Uterine smooth muscle cell (primary cell): ENCODE results near the gene EIF2B2. TPM values are rescaled to one million over a fixed set of nuclear protein-coding genes. Genes with fewer than 3 reads are reported as not detected.

Experiments
- total RNA-seq: library from RNA; depleted of rRNA; stranded (reverse); fragments of >200 nt; gene quantifications from 2 replicates; pipeline ENCODE4 v1.2.3, GENCODE V29; 2014

EIF2B2 gene
- 51.5 and 74.6 TPM in 2 replicates for total RNA-seq

DNA sequence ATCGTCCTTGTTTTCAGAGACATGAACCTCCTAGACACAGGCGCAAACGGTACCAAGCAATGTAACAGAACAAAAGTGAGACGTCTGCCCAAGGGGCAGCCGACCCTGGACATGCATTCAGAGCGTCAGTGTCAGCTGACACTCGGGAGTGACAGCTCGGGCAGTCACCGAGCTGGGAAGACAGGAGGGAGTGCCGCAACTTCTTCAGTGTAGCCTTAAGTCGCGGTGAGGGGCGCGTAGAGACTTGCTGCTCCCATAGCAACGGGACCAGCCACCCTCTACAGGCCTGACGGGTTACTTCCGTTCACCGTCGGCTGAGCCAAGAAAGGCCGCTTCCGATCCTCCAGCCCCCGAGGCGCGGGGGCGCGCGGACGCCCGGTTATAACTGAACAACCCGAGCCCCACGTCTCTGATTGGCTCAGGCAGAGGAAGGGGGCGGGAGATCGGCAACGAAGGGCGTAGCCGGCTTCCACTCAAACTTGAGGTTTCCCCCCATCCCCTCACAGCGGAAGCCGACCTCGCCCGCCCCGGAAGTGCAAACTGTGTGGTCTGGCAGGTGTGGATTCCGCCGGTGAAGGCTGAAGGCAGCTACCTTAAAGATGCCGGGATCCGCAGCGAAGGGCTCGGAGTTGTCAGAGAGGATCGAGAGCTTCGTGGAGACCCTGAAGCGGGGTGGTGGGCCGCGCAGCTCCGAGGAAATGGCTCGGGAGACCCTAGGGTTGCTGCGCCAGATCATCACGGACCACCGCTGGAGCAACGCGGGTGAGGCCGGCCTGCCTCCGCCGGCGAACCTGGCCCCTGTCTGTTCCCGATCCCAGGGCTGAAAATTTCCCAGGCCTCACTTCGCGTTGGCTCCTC, at the start of gene EIF2B2:
Gene EIF2B2, plus strand, starts transcription at position 530 of the 858 bp plus-strand sequence. Its CDS starts 70 bp downstream, at position 600.

DNA sequence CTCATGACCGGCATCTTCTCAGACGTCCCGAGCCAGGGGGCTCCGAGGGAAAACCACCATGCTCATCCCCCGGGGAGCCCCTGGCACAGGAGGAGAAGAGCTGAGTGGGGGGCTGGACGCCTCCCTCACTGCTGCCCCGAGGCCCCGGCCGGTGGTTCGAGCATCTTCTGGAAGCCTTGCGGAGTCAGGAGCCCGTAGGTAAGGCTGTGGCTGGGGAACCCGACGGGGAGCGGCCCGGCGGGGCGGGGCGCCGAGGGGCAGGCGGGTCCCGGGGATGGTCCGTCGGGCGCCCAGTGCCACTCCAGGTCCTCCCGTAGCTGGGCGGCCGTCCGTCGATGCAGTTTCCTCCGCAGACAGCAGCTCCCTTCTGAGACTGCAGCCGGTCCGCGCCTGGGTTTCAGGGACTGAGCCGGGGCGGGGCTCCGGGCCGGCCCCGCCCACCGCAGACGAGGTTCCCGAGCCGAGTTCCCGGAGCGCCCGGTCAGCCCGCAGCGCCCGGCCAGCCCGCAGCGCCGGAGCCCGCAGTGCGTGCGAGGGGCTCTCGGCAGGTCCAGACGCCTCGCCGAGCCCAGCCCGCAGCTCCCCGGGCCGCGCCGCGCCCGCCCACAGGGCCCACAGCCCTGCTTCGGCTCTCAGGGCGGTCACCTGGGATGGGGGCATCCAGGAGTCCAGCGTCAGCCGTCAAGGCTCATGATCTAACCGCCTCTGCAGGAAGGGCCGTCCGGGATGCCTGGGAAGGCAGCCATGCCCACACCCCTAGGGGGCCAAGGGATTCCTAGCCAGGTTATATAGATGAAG, 47.3 kb upstream of the EIF2B2 start, which contains the start of gene PGF:
Gene PGF, minus strand, starts transcription at position 369 of the 798 bp plus-strand sequence. Its CDS starts 355 bp downstream, at position 14.

DNA sequence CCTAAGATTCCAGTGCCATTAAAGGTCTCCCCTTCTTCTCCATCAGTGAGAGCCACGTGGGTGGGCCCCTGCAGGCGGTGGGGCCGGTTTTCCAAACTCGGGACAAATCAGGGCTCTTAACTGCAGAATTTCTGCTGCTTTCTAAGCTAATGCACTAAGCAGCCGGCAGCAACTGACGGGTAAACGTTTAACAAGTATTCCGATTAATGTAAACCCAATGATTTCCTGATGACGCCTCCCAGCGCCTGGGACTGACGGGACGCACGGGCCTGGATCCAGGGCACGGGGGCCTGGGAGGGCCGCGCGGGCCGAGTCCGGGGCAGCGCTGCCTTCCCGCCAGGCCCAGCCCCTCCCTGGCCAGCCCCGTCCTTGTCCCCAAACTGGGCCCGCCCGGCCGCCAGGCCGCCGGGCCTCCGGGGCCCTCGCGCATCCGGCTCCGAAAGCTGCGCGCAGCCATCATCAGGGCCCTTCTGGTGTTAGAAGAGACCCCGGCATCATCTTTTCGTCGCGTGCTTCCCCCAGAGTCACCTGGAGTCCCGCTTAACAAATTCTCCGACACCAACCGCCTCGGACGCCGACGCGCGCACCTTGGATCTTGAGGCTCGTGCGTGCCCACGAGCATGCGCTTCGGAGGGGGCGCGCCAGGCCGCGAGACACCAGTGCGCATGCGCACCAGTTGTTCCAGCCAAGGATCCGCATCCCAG, 48.3 kb downstream of the EIF2B2 start, which contains the start of gene MLH3:
Gene MLH3, minus strand, starts transcription at position 616 of the 704 bp plus-strand sequence. CDS start 1,812 bp downstream, outside the sequence.

Other genes with a start within 250 kb of the EIF2B2 start
- 30.2 and 37.4 TPM in 2 replicates for gene YLPM1, start 239.6 kb upstream of the EIF2B2 start, total RNA-seq
- gene PROX2, start 126.8 kb upstream of the EIF2B2 start, total RNA-seq: not detected in 2 replicates
- gene DLST, start 121.0 kb upstream of the EIF2B2 start, total RNA-seq: 63.0 and 88.6 TPM in 2 replicates
- 1.1 and 1.7 TPM in 2 replicates for gene RPS6KL1, start 79.7 kb upstream of the EIF2B2 start, total RNA-seq
- gene PGF, start 47.3 kb upstream of the EIF2B2 start, total RNA-seq: 2.7 and 3.5 TPM in 2 replicates
- gene MLH3, start 48.5 kb downstream of the EIF2B2 start, total RNA-seq: 29.9 and 35.6 TPM in 2 replicates
- 9.1 and 15.2 TPM in 2 replicates for gene ACYP1, start 61.1 kb downstream of the EIF2B2 start, total RNA-seq
- 1.8 and 1.9 TPM in 2 replicates for gene ZC2HC1C, start 66.7 kb downstream of the EIF2B2 start, total RNA-seq
- gene NEK9, start 124.1 kb downstream of the EIF2B2 start, total RNA-seq: 50.1 and 57.4 TPM in 2 replicates
- gene TMED10, start 173.7 kb downstream of the EIF2B2 start, total RNA-seq: 325 and 376 TPM in 2 replicates